Heart left ventricle (tissue), 16 donors: ENCODE measurements around the gene ZKSCAN4. TPM values are rescaled to one million over a fixed set of nuclear protein-coding genes. Genes with fewer than 3 reads are reported as not detected.

Experiments used
- ATAC-seq, 4 donors: fragments of 200-7000 bp; cut with Tn5 transposase; one replicate each; pipeline ENCODE4 v1.9.1; 2020 to 2022; ENCODE audit warnings: moderate library complexity in 4 of 4, mild to moderate bottlenecking in 3 of 4, moderate number of reproducible peaks in 1 of 4
- DNase-seq, 5 donors: peaks; one replicate each; pipeline ENCODE4 v3.0.0-alpha.2; 2020
- H3K27ac ChIP-seq, 12 donors: fragments of 200-600 bp; sonication (generic) in 4 of 12; one replicate each; pipeline versions ENCODE4 v1.5.0 to v1.8.0; 2016 to 2022; ENCODE audit warnings: mild to moderate bottlenecking in 2 of 12
- H3K27me3 ChIP-seq, 9 donors: fragments of 200-600 bp; sonication (generic) in 2 of 9; one replicate each; pipeline versions ENCODE4 v1.5.1 to v1.8.0; 2016 to 2022; ENCODE audit warnings: mild to moderate bottlenecking in 3 of 9
- H3K36me3 ChIP-seq, 9 donors: fragments of 200-600 bp; sonication (generic) in 2 of 9; one replicate each; pipeline versions ENCODE4 v1.5.0 to v1.8.0; 2018 to 2022; ENCODE audit warnings: mild to moderate bottlenecking in 2 of 9
- H3K4me1 ChIP-seq, 12 donors: fragments of 200-600 bp; sonication (generic) in 4 of 12; one replicate each; pipeline versions ENCODE4 v1.5.0 to v1.8.0; 2016 to 2022; ENCODE audit warnings: mild to moderate bottlenecking in 3 of 12
- H3K4me3 ChIP-seq, 12 donors: fragments of 200-600 bp; sonication (generic) in 4 of 12; one replicate each; pipeline versions ENCODE4 v1.5.0 to v1.8.0; 2017 to 2022; ENCODE audit warnings: mild to moderate bottlenecking in 9 of 12, moderate library complexity in 4 of 12
- H3K9me3 ChIP-seq, 12 donors: fragments of 200-600 bp; sonication (generic) in 4 of 12; one replicate each; pipeline versions ENCODE4 v1.5.0 to v1.8.0; 2016 to 2022; ENCODE audit warnings: mild to moderate bottlenecking in 1 of 12
- CTCF ChIP-seq, 12 donors: fragments of 200-600 bp; sonication (generic) in 4 of 12; IDR thresholded peaks; one replicate each; pipeline versions ENCODE4 v1.5.0 to v1.8.0; 2018 to 2022; ENCODE audit warnings: antibody characterized with exemption in 12 of 12, mild to moderate bottlenecking in 5 of 12
- POLR2A ChIP-seq, 2 donors: fragments of 450-650 bp; IDR thresholded peaks; one replicate each; pipeline ENCODE4 v1.6.1; 2017; ENCODE audit warnings: antibody characterized with exemption in 2 of 2, mild to moderate bottlenecking in 2 of 2, moderate library complexity in 2 of 2
- WGBS, 4 donors: extraction: QIAGEN DNeasy Blood & Tissue Kit in 2 of 4; methylation state at CpG; one replicate each; pipeline versions ENCODE4 v1.1.5 to v1.1.7; 2013 to 2018; 5-methylcytosine and 5-hydroxymethylcytosine counted together
- intact Hi-C, 10 donors: fragments of 100-400 bp; cut with DNase I; formaldehyde crosslinking; loops; one replicate each; pipeline versions ENCODE4 v1.11.1 to v1.14.2; 2022
- polyA plus RNA-seq, 2 donors: library from polyadenylated mRNA; stranded (reverse); fragments of 200-250 nt; gene quantifications; one replicate each; pipeline ENCODE4 v1.2.3, GENCODE V29; 2013
- total RNA-seq, 9 donors: library from RNA; depleted of rRNA in 2 of 9; stranded (reverse); fragments of >200 nt in 2 of 9; fragmentation: NEBNext Ultra II Directional in 3 of 9; extraction: Animal tissue kit (Norgen Biotek cat#: 25700) in 3 of 9; gene quantifications; one replicate each; pipeline versions ENCODE4 v1.1.0 to v1.2.4, GENCODE V29; 2016 to 2023
- donor health status: ischemic (EF 13 %, LVEDD 7.1; RV severe dilation, severe dysfunction).
- donor health status: healthy with polysubstance abuse.
- donor health status: DM: no; HTN: yes; CAD: no.
- donor health status: DM: no; HTN: no; CAD: no.
- donor health status: ischemic (EF 25% LVEDD 6.9; RV normal size, moderate dysfunction).
- donor health status: ischemic (EF 25% LVEDD 5.7; RV mildly dilated, moderate dysfunction).
- donor health status: healthy.
- donor health status: DM: yes; HTN: yes; CAD: no.
- donor health status: ischemic (EF 35%, LVEDD 5.7; RV mildly dilated, moderate dysfunction).
- donor health status: nonischemic (EF 11% LVEDD 7.7; RV severe dilation, severe dysfunction).
- donor health status: DM: yes; HTN: yes; CAD: no.
- donor health status: PGD.
- donor health status: ischemic (EF 29% LVEDD 5.4; RV normal size, mild dysfunction).
- donor health status: nonischemic (EF 23%, LVEDD 6.1; RV moderate dilation, normal function).

Gene ZKSCAN4
- total and polyA plus RNA-seq, 11 donors: 1.5 to 5.0 (median 2.4) TPM

GRCh38 chr6:28218312-28219248, 33.5 kb downstream of the ZKSCAN4 start:
- ATAC-seq (peak; percentile 80 to 98 (median 95)), DNase-seq (peak; percentile 84 to 90 (median 87))
- WGBS, 4 donors: 9 to 31% (median 15%) methylated on average over 20 to 56 of the region's 56 CpGs
- intact Hi-C loops: loop anchor here in 6 of 10 donors (5.0 to 10.0 kb wide), 6 partner anchors 34 to 136 kb away; partner anchors contain the start of genes ZKSCAN8 (in 3 of the 6), ZKSCAN4 (in 1 of the 6) and ZNF165 (in 1 of the 6)
- TF ChIP-seq CTCF (IDR thresholded peaks at IDR 0.05) (peak in 1 of 12 donors; percentile 14), POLR2A (IDR thresholded peaks at IDR 0.05) (peak in 1 of 2 donors; percentile 20)
- Histone ChIP-seq H3K27me3 (peaks cover 0 to 50% (median 34%) of the 10 kb centered on the region in 9 donors), H3K4me1 (peaks cover 0 to 21% (median 11%) of the 10 kb centered on the region in 12 donors), H3K4me3 (peak overlapping the region; percentile 20 to 78 (median 70)), H3K27ac (peak overlapping the region in 11 of 12 donors; percentile 56 to 92 (median 73)), H3K36me3 (no peaks in the 10 kb centered on the region), H3K9me3 (no peaks in the 10 kb centered on the region)

GRCh38 chr6:28217890-28218289, 34.2 kb downstream of the ZKSCAN4 start:
- ATAC-seq (no peak), DNase-seq (no peak)
- H3K27me3 ChIP-seq: peaks cover 0 to 55% (median 41%) of the 10 kb centered on the region in 9 donors
- H3K4me3 ChIP-seq: peak overlapping the region in 8 of 12 donors; percentile 20 to 78 (median 72)
- H3K27ac ChIP-seq: no peak overlapping the region
- H3K36me3 ChIP-seq: no peaks in the 10 kb centered on the region
- 82 to 95% (median 91%) methylated on average over 4 to 12 of the region's 12 CpGs for WGBS, 4 donors
- TF ChIP-seq CTCF (IDR thresholded peaks at IDR 0.05): no peak
- intact Hi-C loops: loop anchor here in 6 of 10 donors (5.0 to 10.0 kb wide), 6 partner anchors 34 to 136 kb away; partner anchors contain the start of genes ZKSCAN8 (in 3 of the 6), ZKSCAN4 (in 1 of the 6) and ZNF165 (in 1 of the 6)
- no peaks in the 10 kb centered on the region for H3K9me3 ChIP-seq
- peaks cover 0 to 24% (median 11%) of the 10 kb centered on the region in 12 donors for H3K4me1 ChIP-seq

- WGBS, 4 donors: 25 to 59% (median 51%) methylated on average over 8 of the region's 8 CpGs
- Histone ChIP-seq H3K4me3 (no peak overlapping the region), H3K4me1 (peaks cover 0 to 32% (median 12%) of the 10 kb centered on the region in 12 donors), H3K27me3 (peaks cover 16 to 64% (median 56%) of the 10 kb centered on the region in 9 donors), H3K36me3 (no peaks in the 10 kb centered on the region), H3K9me3 (no peaks in the 10 kb centered on the region), H3K27ac (no peak overlapping the region)
- ATAC-seq (no peak), DNase-seq (no peak)
- TF ChIP-seq CTCF (IDR thresholded peaks at IDR 0.05) (no peak), POLR2A (IDR thresholded peaks at IDR 0.05) (no peak)
- intact Hi-C loops: loop anchor here in 6 of 10 donors (5.0 to 10.0 kb wide), 6 partner anchors 37 to 133 kb away; partner anchors contain the start of genes ZKSCAN8 (in 3 of the 6), ZKSCAN4 (in 1 of the 6) and ZNF165 (in 1 of the 6)
Observed at GRCh38 chr6:28215425-28215824, 36.6 kb downstream of the ZKSCAN4 start.

GRCh38 chr6:28213213-28213523, 38.9 kb downstream of the ZKSCAN4 start:
- Histone ChIP-seq H3K9me3 (no peaks in the 10 kb centered on the region), H3K4me1 (peaks cover 0 to 30% (median 8%) of the 10 kb centered on the region in 12 donors), H3K27me3 (peaks cover 37 to 84% (median 79%) of the 10 kb centered on the region in 9 donors), H3K4me3 (no peak overlapping the region), H3K36me3 (no peaks in the 10 kb centered on the region), H3K27ac (no peak overlapping the region)
- no peak for TF ChIP-seq CTCF (IDR thresholded peaks at IDR 0.05)
- TF ChIP-seq POLR2A (IDR thresholded peaks at IDR 0.05): no peak
- WGBS, 4 donors: 14 to 27% (median 21%) methylated on average over 2 of the region's 2 CpGs
- intact Hi-C loops: loop anchor here in 2 of 10 donors (10.0 kb wide), 2 partner anchors 58 to 68 kb away; partner anchors contain the start of gene ZKSCAN8 (in 1 of the 2)
- DNase-seq (no peak), ATAC-seq (no peak)
